Stimulated activated CD4-positive, alpha-beta T cell treated with anti-CD3 and anti-CD28 coated beads, Interleukin-1b, Interleukin-23, amount 100 ng/mL, for 48 hours (primary cell): ENCODE measurements around the gene BRCA2.

Source experiments
- DNase-seq: peaks from one replicate; pipeline ENCODE4 v3.0.0-alpha.2; 2020

BRCA2 gene

DNA sequence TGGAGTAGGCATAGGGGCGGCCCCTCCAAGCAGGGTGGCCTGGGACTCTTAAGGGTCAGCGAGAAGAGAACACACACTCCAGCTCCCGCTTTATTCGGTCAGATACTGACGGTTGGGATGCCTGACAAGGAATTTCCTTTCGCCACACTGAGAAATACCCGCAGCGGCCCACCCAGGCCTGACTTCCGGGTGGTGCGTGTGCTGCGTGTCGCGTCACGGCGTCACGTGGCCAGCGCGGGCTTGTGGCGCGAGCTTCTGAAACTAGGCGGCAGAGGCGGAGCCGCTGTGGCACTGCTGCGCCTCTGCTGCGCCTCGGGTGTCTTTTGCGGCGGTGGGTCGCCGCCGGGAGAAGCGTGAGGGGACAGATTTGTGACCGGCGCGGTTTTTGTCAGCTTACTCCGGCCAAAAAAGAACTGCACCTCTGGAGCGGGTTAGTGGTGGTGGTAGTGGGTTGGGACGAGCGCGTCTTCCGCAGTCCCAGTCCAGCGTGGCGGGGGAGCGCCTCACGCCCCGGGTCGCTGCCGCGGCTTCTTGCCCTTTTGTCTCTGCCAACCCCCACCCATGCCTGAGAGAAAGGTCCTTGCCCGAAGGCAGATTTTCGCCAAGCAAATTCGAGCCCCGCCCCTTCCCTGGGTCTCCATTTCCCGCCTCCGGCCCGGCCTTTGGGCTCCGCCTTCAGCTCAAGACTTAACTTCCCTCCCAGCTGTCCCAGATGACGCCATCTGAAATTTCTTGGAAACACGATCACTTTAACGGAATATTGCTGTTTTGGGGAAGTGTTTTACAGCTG, at the start of gene BRCA2, which contains the start of gene ZAR1L:
BRCA2 (plus strand) TSS at position 271 of the 790 bp plus-strand sequence. CDS start 953 bp downstream, outside the sequence.
ZAR1L (minus strand) TSS at position 126 of the 790 bp plus-strand sequence. CDS start 3,438 bp downstream, outside the sequence.
- DNase-seq, result peak; percentile 88

DNA sequence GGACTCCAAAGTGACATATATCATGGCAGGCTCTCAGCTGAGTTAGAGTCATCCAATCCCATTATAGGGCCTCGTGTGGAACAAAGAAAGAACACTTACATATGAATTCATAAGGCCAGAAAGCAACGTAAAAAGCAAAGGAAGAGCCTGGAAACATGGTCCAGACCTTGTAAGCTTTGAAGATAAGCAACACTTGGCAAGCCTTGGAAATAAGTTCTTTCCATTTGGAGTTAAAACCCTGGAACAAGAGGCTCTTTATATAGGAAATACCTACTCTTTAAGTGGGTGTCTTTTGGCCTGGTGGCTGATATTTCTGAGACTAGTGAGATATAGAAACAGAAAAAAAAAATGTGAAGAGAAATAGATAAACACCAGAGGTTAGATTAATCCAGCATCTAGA, 49.6 kb upstream of the BRCA2 start:
- DNase-seq, result no peak

DNA sequence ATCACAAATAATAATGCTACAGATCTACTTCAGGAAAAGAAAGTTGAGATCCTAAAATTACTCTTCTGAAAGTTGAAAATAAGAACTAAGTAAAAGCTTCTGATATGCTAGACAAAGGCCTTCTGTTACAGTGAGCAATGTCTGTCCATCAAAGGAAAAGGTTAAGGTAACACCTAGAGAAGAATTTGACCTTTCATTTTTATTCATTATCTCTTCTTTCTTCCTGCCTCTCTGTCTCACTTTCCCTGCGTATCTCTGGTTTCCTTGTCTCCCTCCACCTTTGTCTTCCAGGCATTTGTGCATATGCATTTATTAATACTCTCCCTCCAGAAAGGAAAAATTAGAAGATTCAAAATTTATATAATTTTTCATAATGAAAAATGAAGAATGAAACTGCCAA, 49.2 kb upstream of the BRCA2 start:
- DNase-seq, result no peak

- peak; percentile 47 for DNase-seq
Measured at GRCh38 chr13:32267836-32268439, 47.4 kb upstream of the BRCA2 start.

DNA sequence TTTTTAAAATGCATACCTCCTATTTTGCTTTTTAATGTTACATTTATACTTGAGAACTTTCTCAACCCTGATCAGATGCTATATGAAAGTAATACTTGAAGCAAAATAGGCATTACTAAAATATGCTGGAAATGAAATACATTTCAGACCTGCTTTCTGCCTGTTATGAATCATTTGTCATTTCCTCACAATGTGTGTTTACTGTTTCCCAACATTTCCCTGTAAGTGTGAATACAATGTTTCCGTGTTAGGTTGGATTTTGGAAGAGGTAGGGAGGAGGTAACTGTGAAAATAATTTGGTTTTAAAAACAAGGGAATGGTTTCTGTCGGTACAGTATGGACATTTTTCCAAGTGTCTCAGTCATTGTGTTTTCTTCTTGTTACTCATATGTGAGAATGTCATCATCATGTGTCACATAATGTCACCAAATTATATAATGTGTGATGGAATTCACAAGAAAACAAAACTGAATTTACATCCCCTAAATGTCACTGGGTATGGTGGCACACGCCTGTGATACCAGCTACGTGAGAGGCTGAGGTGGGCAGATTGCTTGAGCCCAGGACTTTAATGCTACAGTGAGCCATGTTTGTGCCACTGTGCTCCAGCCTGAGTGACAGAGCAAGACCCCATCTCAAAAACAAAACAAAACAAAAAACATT, 43.2 kb upstream of the BRCA2 start:
- DNase-seq, result no peak

GRCh38 chr13:32277839-32278238, 37.5 kb upstream of the BRCA2 start:
- no peak for DNase-seq

DNA sequence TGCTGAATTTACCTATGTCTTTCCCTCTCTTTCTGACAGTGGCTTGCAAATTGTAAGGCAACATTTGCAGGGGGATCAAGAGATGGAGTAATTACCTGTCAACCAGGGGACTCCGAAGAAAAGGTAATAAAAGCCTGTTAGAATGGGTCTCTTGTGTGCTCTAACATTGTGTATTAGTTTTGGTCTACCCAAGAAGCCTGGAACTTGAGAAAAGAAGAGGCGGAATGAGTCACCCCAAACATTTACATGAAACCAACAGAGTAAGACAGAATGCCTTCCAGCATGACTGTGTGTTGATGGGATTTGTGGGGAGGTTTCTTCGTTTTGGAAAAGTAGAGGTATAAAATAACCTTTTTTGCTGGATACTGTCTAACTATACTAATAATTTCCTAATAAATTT, 36.9 kb upstream of the BRCA2 start:
- DNase-seq, result no peak

DNA sequence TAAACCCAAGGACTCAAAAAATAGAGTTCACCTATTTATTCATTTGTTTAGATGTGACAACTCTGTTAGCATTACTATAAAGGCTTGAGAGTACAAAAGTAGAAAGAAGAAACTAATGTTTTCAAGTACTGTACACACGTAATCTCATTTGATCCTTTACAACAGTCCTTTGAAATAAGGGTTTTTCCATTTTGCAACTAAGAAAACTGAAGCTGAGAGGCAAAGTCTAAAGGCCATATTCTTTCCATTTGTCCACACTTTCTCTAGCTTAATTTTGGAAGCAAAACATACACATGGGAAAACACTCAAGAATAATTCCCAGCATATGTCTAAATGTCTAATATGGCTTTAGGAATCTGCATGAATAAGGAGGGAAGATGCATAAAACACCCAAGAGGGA, 34.2 kb upstream of the BRCA2 start:
- DNase-seq, result no peak

- DNase-seq, result no peak
Measured at GRCh38 chr13:32282096-32282711, 33.1 kb upstream of the BRCA2 start.

DNA sequence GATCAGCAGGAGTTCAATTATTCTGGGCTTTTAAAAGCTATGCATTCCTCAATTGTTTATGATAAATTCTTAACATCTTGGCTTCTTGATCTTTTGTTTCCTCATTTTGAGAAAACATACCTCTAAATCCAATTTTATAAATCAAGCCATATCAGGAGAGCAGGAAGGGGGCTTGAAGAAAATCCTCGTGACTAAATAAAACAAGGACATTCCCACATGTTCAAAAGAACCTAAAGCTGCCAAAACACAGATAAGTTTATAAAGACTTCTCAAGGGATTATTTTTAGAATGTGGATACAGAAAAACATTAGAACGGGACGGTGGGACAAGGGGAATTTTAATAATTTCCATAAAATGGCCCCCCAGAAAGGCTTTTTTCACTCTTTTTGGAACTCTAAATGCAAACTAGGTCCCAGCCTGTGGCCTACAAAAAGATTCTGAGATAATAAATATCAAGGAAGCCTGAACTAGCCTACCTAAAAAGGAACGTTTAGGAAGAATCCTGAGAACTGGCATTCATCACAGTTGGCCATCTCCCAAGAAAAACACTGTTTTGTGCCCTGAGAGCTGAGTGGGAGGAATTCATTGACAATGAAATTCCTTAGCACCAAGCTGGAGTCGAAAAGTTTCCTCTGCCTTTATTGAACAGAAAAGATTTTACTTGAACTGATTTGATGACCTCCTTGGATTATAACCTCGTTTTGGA, 30.2 kb upstream of the BRCA2 start:
- no peak for DNase-seq

- no peak for DNase-seq
Measured at GRCh38 chr13:32285633-32285965, 29.7 kb upstream of the BRCA2 start.

GRCh38 chr13:32297206-32297605, 18.1 kb upstream of the BRCA2 start:
- DNase-seq, result no peak

DNA sequence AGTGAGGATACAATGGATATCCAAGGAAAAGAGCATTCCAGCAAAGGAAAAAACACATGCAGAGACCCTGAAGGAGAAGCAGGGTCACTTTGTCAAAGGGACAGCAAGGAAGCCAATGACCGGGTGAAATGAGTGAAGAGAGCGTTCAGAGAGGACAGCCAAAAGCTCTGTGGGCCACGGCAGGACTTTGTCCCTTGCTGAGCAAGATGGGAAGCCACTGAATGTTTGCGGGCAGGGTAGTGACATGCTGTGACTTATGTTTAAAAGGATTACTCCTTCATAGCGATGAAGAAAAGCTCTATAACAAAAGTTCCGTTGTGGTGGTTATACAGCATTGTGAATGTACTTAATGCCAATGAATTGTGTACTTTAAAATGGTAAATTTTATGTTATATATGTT, 16.6 kb upstream of the BRCA2 start:
- DNase-seq, result no peak

DNA sequence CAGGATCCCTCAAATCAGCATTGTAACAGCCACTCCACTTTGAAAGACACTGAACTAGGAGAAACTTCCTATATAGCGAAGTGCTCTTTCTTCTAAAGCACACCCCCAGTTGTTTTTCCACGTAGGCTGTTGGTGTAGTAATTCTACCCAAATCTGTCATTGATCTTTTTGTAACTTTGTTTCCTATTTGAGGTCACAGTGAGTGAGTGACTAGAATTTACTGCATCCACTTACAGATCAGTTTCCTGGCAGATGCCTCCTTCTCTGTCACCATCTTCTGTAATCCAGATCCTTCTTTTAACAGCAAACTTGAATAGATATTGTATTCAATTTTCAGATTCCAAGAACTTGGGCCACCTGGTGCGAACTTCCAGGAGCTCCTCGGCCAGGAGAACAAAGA, 15.4 kb upstream of the BRCA2 start:
- DNase-seq, result no peak

DNA sequence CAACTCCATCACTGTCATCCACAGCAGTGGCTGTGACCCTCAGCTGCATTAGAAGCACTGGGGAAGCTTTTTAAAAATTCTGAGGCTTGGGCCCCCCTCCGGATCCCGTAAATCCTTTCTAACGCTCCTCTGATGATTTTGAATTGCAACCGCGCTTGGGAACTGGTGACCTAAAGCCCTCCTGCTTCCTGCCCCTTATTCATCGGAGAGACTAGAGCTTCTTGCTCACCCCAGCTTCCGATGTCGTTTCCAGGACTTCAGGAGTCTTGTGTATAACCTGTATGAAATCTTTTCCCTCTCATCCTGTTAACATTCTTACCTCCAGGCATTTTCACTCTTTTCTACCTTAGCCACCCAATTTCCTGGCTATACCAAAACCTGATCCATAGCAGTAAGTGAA, 14.9 kb upstream of the BRCA2 start:
- DNase-seq, result no peak

DNA sequence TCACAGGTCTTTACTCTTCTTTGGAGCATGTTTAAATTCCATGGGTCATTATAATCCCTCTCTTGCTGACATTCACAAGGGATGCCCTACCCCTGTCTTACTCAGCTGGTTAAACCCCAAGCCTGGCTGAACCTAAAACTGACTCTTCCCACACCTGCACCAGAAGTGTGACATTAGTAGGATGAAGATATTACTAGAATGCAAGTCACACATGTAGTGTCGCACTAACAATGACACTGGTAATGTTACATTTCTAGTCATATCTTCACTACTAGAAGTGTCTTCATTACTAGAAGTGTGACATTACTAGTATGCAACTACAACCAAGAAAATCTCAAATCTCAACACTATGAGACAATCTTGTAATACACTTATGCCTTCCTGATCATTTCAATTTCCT, 14.4 kb upstream of the BRCA2 start:
- DNase-seq, result peak; percentile 28

DNA sequence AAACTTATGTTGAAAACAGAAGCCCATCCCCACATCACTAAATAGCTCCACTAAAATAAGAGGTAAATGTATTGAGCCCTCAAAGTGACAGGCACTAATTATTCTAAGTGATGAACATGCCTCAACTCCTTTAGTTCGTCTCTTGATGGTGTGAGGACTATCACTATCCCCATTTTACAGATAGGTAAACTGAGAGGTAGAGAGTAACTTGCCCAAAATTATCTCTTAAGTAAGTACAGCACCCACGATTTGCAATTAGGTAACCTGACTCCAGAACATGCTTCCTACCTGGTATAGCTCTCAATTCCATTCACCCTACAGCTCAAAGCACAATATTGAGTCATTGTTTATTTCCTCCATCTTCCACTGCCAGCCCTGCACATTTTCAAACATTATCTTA, 12.8 kb upstream of the BRCA2 start:
- DNase-seq, result no peak

GRCh38 chr13:32305646-32306045, 9.7 kb upstream of the BRCA2 start:
- DNase-seq, result no peak

DNA sequence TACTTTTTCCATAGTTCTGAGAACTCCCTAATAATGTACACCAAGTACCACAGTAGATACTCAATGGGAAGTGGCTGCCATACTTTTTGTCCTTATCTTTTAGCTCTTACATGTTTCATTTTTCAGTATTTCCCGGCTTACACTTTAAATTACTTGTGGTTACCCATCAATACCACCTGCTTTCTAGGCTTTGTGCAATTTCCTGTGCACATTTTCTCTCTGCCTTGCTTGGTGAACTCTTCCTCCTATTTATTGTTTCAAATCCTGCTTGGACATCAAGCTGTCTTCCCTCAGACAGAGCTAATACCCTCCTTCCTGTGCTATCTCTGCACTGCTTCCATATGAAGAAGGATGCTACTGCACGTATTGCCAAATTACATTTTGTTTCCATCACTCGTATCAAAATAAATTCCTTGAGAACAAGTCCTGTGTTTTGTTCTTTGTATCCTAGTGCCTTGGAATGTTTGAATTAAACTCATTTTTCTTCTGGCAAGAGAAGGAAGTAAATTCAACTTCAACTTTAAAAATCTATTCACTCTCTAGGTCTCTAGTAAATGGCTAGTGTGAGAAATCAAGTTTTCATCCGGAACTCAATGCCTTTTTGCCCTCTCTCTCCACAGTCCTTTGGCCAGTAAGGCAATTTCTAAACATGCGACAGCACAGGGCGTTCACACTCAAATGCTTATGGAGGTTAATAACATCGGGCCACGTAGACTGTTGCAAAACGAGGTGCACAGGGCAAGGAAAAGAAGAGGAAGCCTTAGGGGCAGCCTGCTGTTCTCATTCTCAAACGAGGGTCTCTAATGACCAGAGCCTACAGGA, 5.8 kb upstream of the BRCA2 start:
- no peak for DNase-seq

DNA sequence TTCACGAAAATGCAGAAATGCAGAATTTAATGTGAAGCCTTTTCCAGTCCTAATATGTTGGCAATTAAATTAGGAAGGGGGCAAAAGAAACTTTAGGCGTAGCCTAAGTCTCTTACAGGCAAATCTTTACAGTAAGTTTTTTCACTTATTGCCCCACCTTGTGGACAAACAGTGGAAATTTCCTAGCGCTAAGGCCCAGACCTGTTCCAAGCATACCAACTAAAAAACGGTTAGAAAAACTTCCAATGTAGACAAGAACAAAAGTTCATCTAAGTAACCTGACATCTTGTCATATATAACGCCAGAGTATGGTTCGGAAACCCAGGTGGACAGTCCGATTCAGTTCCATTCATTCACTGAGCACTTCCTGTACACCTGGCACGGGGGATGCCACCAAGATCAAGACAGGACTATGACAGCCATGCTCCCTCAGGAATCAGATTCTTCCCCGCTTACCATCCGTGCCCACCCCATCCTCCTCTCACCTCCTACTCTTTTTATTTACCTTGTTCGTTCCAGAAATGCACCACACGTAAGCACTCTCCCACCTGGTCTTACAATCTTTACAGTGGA, 5.1 kb upstream of the BRCA2 start:
- DNase-seq, result no peak

DNA sequence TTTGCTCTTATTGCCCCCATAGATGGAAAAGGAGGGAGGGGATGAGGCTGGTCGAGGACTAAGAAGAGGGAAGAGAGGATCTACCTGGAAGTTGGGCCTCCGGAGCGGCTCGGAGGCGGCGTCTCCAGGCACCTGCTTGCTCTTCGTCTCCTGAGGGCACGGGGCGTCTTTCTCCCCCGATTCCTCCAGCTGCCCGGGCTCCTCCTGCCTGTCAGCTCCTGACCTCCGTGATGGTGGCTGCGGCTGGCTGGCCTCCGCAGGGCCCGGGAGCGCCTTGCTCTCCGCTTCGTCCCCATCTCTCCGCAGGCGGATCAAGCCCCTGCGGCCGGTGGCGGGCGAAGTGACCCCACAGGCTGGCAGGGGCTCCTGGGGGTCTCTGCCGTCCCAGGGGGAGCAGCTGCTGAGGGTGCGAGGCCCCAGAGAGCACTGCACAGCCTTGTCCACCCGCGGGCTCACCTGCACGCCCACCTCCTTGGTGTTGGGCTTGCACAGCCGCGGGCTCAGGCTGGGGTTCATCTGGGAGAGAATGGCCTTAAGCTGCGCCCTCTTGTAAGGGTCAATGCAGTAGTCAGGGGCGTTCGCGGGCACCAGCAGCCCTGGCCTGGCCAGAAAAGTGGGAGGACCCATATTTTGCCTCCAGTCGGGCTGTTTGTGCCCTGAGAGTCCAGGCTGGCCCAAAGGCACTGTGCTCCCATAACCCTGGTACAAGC, 4.0 kb upstream of the BRCA2 start:
- DNase-seq, result no peak
